ENCODE measurements around the gene PLA2G4B.

- no peak for TF ChIP-seq YY1 (IDR thresholded peaks at IDR 0.05; ENCODE audit: insufficient read depth, insufficient read length)
- no peak for TF ChIP-seq ZNF274 (IDR thresholded peaks at IDR 0.05; ENCODE audit: low read depth, low read length)
Observed at GRCh38 chr15:41851755-41852370, 13.2 kb downstream of the PLA2G4B start.
